ENCODE measurements around the gene SH3TC1.

Gene SH3TC1

DNA sequence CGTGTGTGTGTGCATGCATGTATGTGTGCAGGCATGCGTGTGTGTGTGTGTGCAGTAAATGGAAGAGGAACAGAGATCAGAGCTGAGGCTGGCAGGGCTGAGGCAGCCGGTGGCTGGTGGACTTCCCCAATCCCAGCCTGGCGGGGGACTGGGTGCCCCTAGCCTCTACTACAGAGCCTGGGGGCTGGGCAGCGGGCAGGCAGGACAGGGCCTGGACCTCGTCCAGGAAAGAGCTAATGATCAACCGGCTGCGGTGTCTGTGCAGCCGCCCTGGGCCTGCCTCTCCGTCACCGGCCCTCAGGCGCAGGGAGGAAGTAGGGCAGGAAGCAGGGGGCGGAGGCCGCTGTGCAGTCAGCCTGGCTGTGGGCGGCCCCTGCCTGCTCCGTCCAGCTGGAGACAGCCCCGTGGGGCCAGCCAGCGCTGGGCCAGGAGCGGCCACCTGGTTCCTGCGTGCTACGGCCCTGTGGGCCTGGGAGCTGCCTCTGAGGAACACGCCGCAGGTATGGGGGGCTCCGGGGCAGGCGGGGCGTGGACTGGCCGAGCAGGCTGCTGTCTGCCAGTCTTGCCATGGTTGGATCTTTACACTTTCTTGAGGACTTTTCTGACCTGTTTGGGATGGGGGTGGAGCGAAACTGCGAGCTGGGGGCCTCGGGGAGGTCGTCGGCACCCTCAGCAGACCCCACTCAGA is at the start of gene SH3TC1:
SH3TC1 (plus strand) TSS at position 385 of the 688 bp plus-strand sequence. CDS start 5,905 bp downstream, outside the sequence.
- TF ChIP-seq, protein P1, sequence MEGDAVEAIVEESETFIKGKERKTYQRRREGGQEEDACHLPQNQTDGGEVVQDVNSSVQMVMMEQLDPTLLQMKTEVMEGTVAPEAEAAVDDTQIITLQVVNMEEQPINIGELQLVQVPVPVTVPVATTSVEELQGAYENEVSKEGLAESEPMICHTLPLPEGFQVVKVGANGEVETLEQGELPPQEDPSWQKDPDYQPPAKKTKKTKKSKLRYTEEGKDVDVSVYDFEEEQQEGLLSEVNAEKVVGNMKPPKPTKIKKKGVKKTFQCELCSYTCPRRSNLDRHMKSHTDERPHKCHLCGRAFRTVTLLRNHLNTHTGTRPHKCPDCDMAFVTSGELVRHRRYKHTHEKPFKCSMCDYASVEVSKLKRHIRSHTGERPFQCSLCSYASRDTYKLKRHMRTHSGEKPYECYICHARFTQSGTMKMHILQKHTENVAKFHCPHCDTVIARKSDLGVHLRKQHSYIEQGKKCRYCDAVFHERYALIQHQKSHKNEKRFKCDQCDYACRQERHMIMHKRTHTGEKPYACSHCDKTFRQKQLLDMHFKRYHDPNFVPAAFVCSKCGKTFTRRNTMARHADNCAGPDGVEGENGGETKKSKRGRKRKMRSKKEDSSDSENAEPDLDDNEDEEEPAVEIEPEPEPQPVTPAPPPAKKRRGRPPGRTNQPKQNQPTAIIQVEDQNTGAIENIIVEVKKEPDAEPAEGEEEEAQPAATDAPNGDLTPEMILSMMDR (IDR thresholded peaks at IDR 0.05; ENCODE audit: insufficient read depth, missing control alignments) = no peak
- no peak for DNase-seq (ENCODE audit: insufficient read length, low spot score)
- FAIRE-seq = no peak

DNA sequence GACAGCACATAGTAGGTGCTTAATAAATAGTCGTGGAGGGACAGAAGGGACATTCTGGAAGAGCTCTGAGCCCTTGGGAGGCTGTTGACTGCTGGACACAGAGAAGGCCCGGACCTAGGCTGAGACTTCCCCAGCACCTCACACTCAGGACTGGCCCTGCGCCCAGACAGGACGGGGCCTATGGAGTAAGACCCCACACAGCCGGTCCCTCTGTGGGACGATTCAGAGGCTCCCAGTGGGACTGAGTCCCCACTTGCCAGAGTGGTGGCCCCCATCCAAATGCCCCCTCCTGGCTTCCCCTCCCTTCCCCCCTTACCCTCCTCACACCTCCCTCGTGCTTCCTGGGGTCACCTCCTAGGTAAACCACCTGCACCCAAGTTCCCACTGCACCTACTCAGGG is 49.4 kb upstream of the SH3TC1 start:
- TF ChIP-seq, protein P1 (IDR thresholded peaks at IDR 0.05; ENCODE audit: insufficient read depth, missing control alignments) = no peak
- no peak for FAIRE-seq

DNA sequence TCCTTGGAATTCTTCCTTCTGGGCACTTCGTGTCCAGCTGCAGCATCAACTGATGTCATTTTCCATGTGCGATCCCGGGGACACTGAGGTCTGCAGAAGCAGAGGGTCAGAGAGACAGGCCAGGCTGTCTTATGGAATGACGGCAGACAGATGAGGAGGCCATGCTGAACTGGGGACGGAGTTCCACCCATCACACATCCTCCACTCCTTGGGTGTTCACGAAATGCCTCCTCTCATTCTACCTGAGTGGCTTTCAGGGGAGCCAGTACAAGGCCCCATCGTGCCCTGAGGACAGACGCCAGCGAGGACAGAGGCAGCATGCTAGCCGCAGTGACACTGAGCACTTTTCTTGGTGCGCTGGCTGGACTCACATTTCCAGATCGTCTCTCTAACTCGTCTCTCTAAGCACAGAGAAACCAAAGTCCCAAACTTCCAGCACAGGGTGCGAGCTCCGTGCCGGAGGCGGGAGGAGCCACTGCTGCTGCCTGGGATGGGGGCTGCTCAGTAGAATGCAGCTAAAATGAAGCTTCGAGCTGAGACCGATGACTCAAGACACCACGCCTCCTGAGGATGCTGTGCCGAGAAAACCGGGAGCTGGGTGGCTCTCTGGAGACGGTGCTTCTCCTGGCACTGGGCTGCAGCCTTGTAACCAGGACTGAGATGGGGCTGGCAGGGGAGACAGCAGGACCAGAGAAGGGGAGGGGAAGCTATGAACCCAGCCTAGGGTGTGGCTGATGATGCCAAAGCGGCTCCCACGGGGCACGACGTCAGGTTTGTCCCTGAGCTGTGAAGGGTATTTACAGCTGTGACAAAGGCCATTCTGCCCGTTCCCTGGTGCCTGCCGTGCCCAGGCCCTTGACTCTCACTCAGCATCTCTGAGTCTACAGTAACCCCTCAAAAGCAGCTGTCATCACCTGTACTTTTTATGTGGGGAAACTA is 48.7 kb upstream of the SH3TC1 start:
- DNase-seq (ENCODE audit: insufficient read length, low spot score) (no peak), FAIRE-seq (no peak)
- TF ChIP-seq, protein P1 (IDR thresholded peaks at IDR 0.05; ENCODE audit: insufficient read depth, missing control alignments) = no peak

More for the DNA sequence above, 49.4 kb upstream of the SH3TC1 start:
- no peak for DNase-seq (ENCODE audit: insufficient read length, low spot score)

DNA sequence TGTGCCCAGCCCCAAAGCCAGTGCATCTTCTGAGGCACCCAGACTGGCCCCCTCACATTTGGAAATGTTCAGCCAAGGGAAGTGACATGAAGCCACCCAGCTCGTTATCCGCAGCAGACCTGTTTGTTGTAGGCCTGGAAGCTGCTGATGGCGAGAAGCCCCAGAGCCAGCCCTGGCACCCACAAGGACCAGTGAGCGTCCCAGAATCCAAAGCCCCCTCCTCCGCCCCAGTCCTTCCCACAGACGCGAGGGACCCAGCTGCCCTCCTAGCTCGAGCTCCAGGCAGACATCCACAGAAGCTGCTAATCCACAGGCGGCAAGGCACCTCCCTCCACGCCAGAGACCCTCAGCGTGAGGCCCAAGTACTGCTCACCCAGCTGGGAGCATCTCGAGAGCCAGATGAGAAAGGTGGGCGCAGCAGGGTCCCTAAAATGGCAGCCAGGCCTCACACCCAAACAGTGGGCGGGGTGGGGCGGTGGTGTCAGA is 47.9 kb upstream of the SH3TC1 start:
- FAIRE-seq (no peak), DNase-seq (ENCODE audit: insufficient read length, low spot score) (no peak)
- TF ChIP-seq, protein P1 (IDR thresholded peaks at IDR 0.05; ENCODE audit: insufficient read depth, missing control alignments) = no peak

DNA sequence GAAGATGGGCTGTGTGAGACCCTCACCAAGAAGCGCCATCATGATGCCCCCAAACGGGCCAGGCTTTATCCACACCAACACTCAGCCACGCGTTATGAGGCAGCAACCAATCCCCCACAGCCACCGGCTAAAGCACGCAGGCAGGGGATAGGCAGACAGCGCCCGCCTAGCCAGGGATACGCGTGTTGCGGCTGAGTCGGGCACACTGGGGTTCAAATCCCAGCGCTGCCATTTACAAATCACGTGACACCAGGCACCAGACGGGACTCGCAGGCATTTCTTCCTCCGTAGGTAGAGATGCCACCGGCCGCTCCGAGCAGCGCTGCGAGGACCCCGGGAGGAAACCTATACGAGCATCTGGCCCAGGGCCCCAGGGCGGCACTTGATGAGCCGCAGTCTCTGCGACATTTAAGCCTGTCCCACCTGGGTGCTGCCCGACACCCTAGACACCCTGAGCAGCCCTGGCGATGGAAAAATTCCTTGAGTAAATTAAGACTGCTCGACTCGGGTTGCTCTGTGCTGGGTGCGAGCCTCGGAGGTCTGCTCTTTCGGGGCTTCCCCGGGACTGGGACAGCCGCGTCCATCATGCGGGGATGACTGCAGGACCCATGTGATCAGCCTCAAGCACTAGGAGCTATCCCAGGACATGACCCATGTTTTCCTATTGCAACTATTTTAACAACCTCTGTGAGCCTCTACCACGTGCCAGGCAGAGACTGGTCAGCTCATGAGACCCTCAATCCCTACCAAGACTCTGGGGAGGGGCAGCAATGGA is 46.8 kb upstream of the SH3TC1 start:
- FAIRE-seq (no peak), DNase-seq (ENCODE audit: insufficient read length, low spot score) (no peak)
- TF ChIP-seq, protein P1 (IDR thresholded peaks at IDR 0.05; ENCODE audit: insufficient read depth, missing control alignments) = no peak

DNA sequence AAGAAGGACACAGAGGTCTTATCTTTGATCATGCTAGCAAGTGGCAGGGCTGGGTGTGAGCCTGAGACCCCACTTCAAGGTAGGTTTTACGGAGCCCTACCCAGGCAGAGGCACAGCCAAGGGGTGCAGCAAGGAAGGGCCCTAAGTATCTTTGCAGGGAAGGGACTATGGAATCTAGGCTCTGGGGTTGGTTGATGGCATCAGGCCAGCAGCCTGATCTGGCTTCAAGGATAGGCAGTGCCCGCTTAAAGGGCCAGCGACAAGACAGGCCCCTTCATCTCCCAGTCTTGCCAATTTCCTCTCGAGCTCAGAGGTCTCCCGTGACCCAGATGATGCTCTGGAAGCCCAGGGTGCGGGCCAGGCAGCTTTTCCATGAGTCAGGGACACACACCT is 46.2 kb upstream of the SH3TC1 start:
- DNase-seq (ENCODE audit: insufficient read length, low spot score) = no peak
- TF ChIP-seq, protein P1 (IDR thresholded peaks at IDR 0.05; ENCODE audit: insufficient read depth, missing control alignments) = no peak
- FAIRE-seq = no peak
